HepG2 (cell line): ENCODE results near the gene C1orf198. TPM values are rescaled to one million over a fixed set of nuclear protein-coding genes. Genes with fewer than 3 reads are reported as not detected.

Experiments
- ATAC-seq: fragments of 200-7000 bp; cut with Tn5 transposase; 3 replicates; pipeline ENCODE4 v1.9.1; 2020; ENCODE audit warnings: mild to moderate bottlenecking, moderate library complexity
- BruUV-seq: library from RNA; stranded (reverse); fragments of 400-500 nt; replicated peaks from 2 replicates; lab custom pipeline; 2021; lab: Mats Ljungman, UMichigan
- CTCF ChIA-PET: fragments of 300-600 bp; formaldehyde crosslinking; extraction: SDS; loops from one replicate; lab custom pipeline; 2021; ENCODE audit warnings: low total read pairs, inconsistent platforms, low intra/inter-chr PET ratio; lab: Yijun Ruan, JAX
- POLR2A ChIA-PET: fragments of 350-600 bp; sonication (Branson Sonifier 250); formaldehyde crosslinking; loops from one replicate; lab custom pipeline; 2020; ENCODE audit warnings: antibody characterized with exemption, inconsistent platforms; lab: Yijun Ruan, JAX
- DNase-seq: peaks from one replicate; pipeline ENCODE4 v3.0.0-alpha.2; 2015; ENCODE audit warnings: low spot score
- FAIRE-seq: peaks from 3 replicates; lab custom pipeline; 2011; peaks lifted over from hg19 to GRCh38; lab: Jason Lieb, UNC
- H2AFZ ChIP-seq: one replicate; pipeline ENCODE4 v1.6.1; 2011; ENCODE audit warnings: low read length, inconsistent platforms
- H3K27ac ChIP-seq: fragments of 300-600 bp; 3 replicates; pipeline ENCODE4 v1.8.0; 2011; ENCODE audit warnings: mixed run types, mild to moderate bottlenecking, mixed read lengths, low read length, inconsistent platforms; ENCODE audit not compliant: insufficient read depth; ENCODE audit errors: extremely low read length
- H3K27me3 ChIP-seq, 2 experiments: fragments of 200-600 bp in 1 of 2; 2 replicates in 1 of 2; 3 replicates in 1 of 2; pipeline versions ENCODE4 v1.6.0 to v1.8.0; 2011; ENCODE audit warnings: low read length in 2 of 2, mild to moderate bottlenecking in 2 of 2, moderate library complexity in 2 of 2, inconsistent platforms in 1 of 2; ENCODE audit not compliant: insufficient read depth in 2 of 2, control insufficient read depth in 1 of 2
- H3K36me3 ChIP-seq, 2 experiments: fragments of 200-600 bp in 1 of 2; replicated peaks in 1 of 2; 2 replicates in 1 of 2; 3 replicates in 1 of 2; pipeline versions ENCODE4 v1.5.1 to v1.8.0; 2011; ENCODE audit warnings: low read length in 2 of 2, inconsistent platforms in 1 of 2; ENCODE audit not compliant: insufficient read depth in 2 of 2, control insufficient read depth in 1 of 2
- H3K4me1 ChIP-seq: 2 replicates; pipeline ENCODE4 v1.5.1; 2012; ENCODE audit warnings: low read length, inconsistent platforms; ENCODE audit not compliant: insufficient read depth
- H3K4me2 ChIP-seq: 2 replicates; pipeline ENCODE4 v1.6.0; 2011; ENCODE audit warnings: low read depth, low read length, inconsistent platforms
- H3K4me3 ChIP-seq, 3 experiments: fragments of 200-600 bp in 1 of 3; sonication (generic), shearing (Covaris generic) in 1 of 3; replicated peaks in 1 of 3; 2 replicates each; pipeline ENCODE4 v1.5.1; 2011 to 2016; ENCODE audit warnings: low read length in 3 of 3, inconsistent platforms in 2 of 3, low read depth in 2 of 3, mild to moderate bottlenecking in 2 of 3, control low read depth in 1 of 3, mixed read lengths in 1 of 3; ENCODE audit not compliant: insufficient read depth in 1 of 3
- H3K79me2 ChIP-seq: one replicate; pipeline ENCODE4 v1.6.1; 2011; ENCODE audit warnings: low read length, inconsistent platforms; ENCODE audit not compliant: insufficient read depth
- H3K9ac ChIP-seq: 2 replicates; pipeline ENCODE4 v1.6.0; 2011; ENCODE audit warnings: mild to moderate bottlenecking, low read depth, low read length, inconsistent platforms; ENCODE audit not compliant: insufficient read depth
- H3K9me3 ChIP-seq: 2 replicates; pipeline ENCODE4 v1.5.1; 2012; ENCODE audit warnings: mild to moderate bottlenecking, low read length
- H4K20me1 ChIP-seq: 2 replicates; pipeline ENCODE4 v1.6.0; 2011; ENCODE audit warnings: inconsistent platforms, mild to moderate bottlenecking, low read length, moderate library complexity; ENCODE audit not compliant: insufficient read depth
- DMAP1 ChIP-seq: IDR thresholded peaks from 2 replicates; pipeline ENCODE4 v1.6.1; 2016
- FOXK2 ChIP-seq: fragments of 450-650 bp; IDR thresholded peaks from 2 replicates; pipeline ENCODE4 v1.6.1; 2016
- GTF2F1 ChIP-seq: fragments of 150-350 bp; IDR thresholded peaks from 2 replicates; pipeline ENCODE4 v1.6.1; 2014; ENCODE audit warnings: low read length
- KMT2B ChIP-seq: IDR thresholded peaks from 2 replicates; pipeline ENCODE4 v1.6.1; 2016; ENCODE audit warnings: missing genetic modification reagents, missing compliant biosample characterization
- MXD1 ChIP-seq: sonication (generic); formaldehyde crosslinking; IDR thresholded peaks from 2 replicates; pipeline ENCODE4 v1.4.0; 2020; ENCODE audit warnings: mild to moderate bottlenecking, missing genetic modification reagents
- ZBTB49 ChIP-seq: sonication (generic); formaldehyde crosslinking; IDR thresholded peaks from 2 replicates; pipeline ENCODE4 v1.4.0; 2020; ENCODE audit warnings: missing genetic modification reagents, borderline replicate concordance
- ZNF230 ChIP-seq: sonication (generic); formaldehyde crosslinking; IDR thresholded peaks from 2 replicates; pipeline ENCODE4 v1.4.0; 2020; ENCODE audit warnings: mild to moderate bottlenecking, missing genetic modification reagents
- ZNF703 ChIP-seq: sonication (generic); formaldehyde crosslinking; IDR thresholded peaks from 2 replicates; pipeline ENCODE4 v1.5.1; 2020; ENCODE audit warnings: missing genetic modification reagents, mild to moderate bottlenecking, moderate library complexity, borderline replicate concordance
- ZNF724P ChIP-seq: sonication (generic); formaldehyde crosslinking; IDR thresholded peaks from 2 replicates; pipeline ENCODE4 v1.8.0; 2022; ENCODE audit warnings: missing genetic modification reagents, borderline replicate concordance
- ZNF746 ChIP-seq: sonication (generic); formaldehyde crosslinking; IDR thresholded peaks from 2 replicates; pipeline ENCODE4 v1.8.0; 2022; ENCODE audit warnings: mild to moderate bottlenecking, missing genetic modification reagents
- WGBS: methylation state at CpG from one replicate; pipeline ENCODE4 v1.1.6; 2017; ENCODE audit warnings: low lambda C conversion rate; 5-methylcytosine and 5-hydroxymethylcytosine counted together
- in situ Hi-C: cut with HindIII; loops from 2 replicates; pipeline ENCODE4 v1.10.0; 2017; ENCODE audit warnings: low pct_unique_long_range_greater_than_20kb; ENCODE audit not compliant: extremely low pct_ligation_motif_present
- intact Hi-C: fragments of 100-400 bp; cut with micrococcal nuclease; formaldehyde crosslinking; loops from one replicate; pipeline ENCODE4 v1.10.0; 2022; ENCODE audit not compliant: unreplicated experiment
- polyA plus RNA-seq, 8 experiments: library from polyadenylated mRNA; depleted of rRNA in 3 of 8; stranded (reverse) in 7 of 8; unstranded in 1 of 8; fragments of >200 nt; fragmentation: Illumina TruSeq in 4 of 8; extraction: Trizol in 4 of 8; gene quantifications; 2 replicates each; pipeline versions ENCODE4 v1.2.1 to v1.2.3, GENCODE V29; 2011 to 2016; ENCODE audit warnings: low read depth in 4 of 8, missing spikeins in 1 of 8, mixed read lengths in 1 of 8; ENCODE audit not compliant: insufficient read depth in 1 of 8
- total RNA-seq, 5 experiments: library from RNA; depleted of rRNA; stranded (reverse); fragments of >200 nt; fragmentation: Illumina TruSeq; extraction: Trizol; gene quantifications; 2 replicates each; pipeline ENCODE4 v1.2.3, GENCODE V29; 2016; ENCODE audit warnings: low read depth in 1 of 5
- TF ChIP-seq, protein P1 (sequence below): IDR thresholded peaks from 2 replicates; pipeline ENCODE4 v1.6.1; 2016; ENCODE audit warnings: low read depth, missing genetic modification reagents, missing compliant biosample characterization
- TF ChIP-seq, protein P2 (sequence below): IDR thresholded peaks from 2 replicates; pipeline ENCODE4 v1.6.1; 2012; ENCODE audit warnings: inconsistent platforms

The C1orf198 gene
- total and polyA plus RNA-seq, 2 of the 13 experiments (the other 11 are each of a cell fraction or from before 2014, with no cell fraction given), result 12.7 to 13.4 TPM

- TF ChIP-seq, protein P1, sequence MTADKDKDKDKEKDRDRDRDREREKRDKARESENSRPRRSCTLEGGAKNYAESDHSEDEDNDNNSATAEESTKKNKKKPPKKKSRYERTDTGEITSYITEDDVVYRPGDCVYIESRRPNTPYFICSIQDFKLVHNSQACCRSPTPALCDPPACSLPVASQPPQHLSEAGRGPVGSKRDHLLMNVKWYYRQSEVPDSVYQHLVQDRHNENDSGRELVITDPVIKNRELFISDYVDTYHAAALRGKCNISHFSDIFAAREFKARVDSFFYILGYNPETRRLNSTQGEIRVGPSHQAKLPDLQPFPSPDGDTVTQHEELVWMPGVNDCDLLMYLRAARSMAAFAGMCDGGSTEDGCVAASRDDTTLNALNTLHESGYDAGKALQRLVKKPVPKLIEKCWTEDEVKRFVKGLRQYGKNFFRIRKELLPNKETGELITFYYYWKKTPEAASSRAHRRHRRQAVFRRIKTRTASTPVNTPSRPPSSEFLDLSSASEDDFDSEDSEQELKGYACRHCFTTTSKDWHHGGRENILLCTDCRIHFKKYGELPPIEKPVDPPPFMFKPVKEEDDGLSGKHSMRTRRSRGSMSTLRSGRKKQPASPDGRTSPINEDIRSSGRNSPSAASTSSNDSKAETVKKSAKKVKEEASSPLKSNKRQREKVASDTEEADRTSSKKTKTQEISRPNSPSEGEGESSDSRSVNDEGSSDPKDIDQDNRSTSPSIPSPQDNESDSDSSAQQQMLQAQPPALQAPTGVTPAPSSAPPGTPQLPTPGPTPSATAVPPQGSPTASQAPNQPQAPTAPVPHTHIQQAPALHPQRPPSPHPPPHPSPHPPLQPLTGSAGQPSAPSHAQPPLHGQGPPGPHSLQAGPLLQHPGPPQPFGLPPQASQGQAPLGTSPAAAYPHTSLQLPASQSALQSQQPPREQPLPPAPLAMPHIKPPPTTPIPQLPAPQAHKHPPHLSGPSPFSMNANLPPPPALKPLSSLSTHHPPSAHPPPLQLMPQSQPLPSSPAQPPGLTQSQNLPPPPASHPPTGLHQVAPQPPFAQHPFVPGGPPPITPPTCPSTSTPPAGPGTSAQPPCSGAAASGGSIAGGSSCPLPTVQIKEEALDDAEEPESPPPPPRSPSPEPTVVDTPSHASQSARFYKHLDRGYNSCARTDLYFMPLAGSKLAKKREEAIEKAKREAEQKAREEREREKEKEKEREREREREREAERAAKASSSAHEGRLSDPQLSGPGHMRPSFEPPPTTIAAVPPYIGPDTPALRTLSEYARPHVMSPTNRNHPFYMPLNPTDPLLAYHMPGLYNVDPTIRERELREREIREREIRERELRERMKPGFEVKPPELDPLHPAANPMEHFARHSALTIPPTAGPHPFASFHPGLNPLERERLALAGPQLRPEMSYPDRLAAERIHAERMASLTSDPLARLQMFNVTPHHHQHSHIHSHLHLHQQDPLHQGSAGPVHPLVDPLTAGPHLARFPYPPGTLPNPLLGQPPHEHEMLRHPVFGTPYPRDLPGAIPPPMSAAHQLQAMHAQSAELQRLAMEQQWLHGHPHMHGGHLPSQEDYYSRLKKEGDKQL (CRISPR knock-in tag), result no peak
Observed at GRCh38 chr1:230819976-230820375, 48.3 kb downstream of the C1orf198 start (continued).

DNA sequence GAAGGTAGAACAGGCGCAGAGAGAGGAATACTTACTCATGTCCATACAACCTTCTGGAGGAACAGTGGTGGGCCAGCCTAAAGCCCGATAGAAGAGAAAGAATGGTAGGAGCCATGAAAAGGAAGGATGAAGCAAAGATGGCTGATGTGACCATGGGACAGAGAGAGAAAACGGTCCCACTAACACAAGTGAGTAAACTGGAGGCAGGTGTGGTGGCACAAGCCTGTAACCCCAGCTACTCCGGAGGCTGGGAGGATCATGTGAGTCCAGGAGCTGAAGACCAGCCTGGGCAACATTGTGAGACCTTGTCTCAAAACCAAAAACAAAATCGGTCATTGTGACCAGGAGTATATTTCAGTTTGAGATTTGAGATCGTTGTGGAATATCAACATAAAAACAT, 49.4 kb downstream of the C1orf198 start:
- intact Hi-C loops, result no loop called here
- Histone ChIP-seq H3K4me3 (no peak overlapping the region), H3K9me3 (no peaks in the 10 kb centered on the region), H3K4me2 (no peak overlapping the region), H3K36me3 (no peaks in the 10 kb centered on the region), H3K79me2 (no peaks in the 10 kb centered on the region), H4K20me1 (no peaks in the 10 kb centered on the region), H3K9ac (no peak overlapping the region), H3K27ac (no peak overlapping the region), H3K27me3 (peaks cover 0 to 9% of the 10 kb centered on the region in 2 experiments; a peak in 2 of 5 replicates), H3K4me1 (no peaks in the 10 kb centered on the region), H2AFZ (no peak overlapping the region)
- in situ Hi-C loops, result no loop called here
- ChIA-PET CTCF (no interaction called here), POLR2A (interaction anchor here (0.6 kb wide), 1 partner anchor 355 kb away, joined by 3 read pairs; no protein-coding TSS in a partner anchor)
- ATAC-seq (no peak), FAIRE-seq (no peak), DNase-seq (no peak)
- no peak for TF ChIP-seq ZNF746 (CRISPR knock-in tag)
- no peak for TF ChIP-seq ZBTB49
- no peak for TF ChIP-seq KMT2B
- TF ChIP-seq FOXK2, result no peak
- TF ChIP-seq GTF2F1, result no peak
- TF ChIP-seq ZNF703 (CRISPR knock-in tag), result no peak
- no peak for TF ChIP-seq ZNF230
- TF ChIP-seq, protein P2, sequence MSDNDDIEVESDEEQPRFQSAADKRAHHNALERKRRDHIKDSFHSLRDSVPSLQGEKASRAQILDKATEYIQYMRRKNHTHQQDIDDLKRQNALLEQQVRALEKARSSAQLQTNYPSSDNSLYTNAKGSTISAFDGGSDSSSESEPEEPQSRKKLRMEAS, result no peak
- TF ChIP-seq MXD1 (CRISPR knock-in tag), result no peak
- no peak for TF ChIP-seq DMAP1 (CRISPR knock-in tag)
- no peak for TF ChIP-seq ZNF724P (CRISPR knock-in tag)
- 28% methylated on average over 6 of the region's 6 CpGs for WGBS
- BruUV-seq, result no TSS peak
